H9 (cell line): Measurements from ENCODE around the gene SMARCC2. TPM values are rescaled to one million over a fixed set of nuclear protein-coding genes. Genes with fewer than 3 reads are reported as not detected.

ENCODE experiments used
- DNase-seq: peaks from one replicate; pipeline ENCODE4 v3.0.0-alpha.2; 2017
- H2AFZ ChIP-seq: one replicate; pipeline ENCODE4 v1.6.1; 2013; ENCODE audit warnings: mild to moderate bottlenecking, low read length, control low read depth, moderate library complexity
- H2AK5ac ChIP-seq: 2 replicates; pipeline ENCODE4 v1.6.1; 2013; ENCODE audit warnings: low read length, control low read depth, mixed read lengths; ENCODE audit not compliant: insufficient read length
- H2BK120ac ChIP-seq: one replicate; pipeline ENCODE4 v1.6.1; 2013; ENCODE audit warnings: low read depth, mild to moderate bottlenecking, low read length, control low read depth, inconsistent platforms; ENCODE audit not compliant: poor library complexity, severe bottlenecking
- H2BK12ac ChIP-seq: 2 replicates; pipeline ENCODE4 v1.6.1; 2013; ENCODE audit warnings: low read length, control low read depth, mixed read lengths, low read depth; ENCODE audit not compliant: insufficient read length
- H2BK15ac ChIP-seq: 2 replicates; pipeline ENCODE4 v1.6.1; 2013; ENCODE audit warnings: low read depth, low read length, control low read depth
- H2BK20ac ChIP-seq: one replicate; pipeline ENCODE4 v1.6.1; 2013; ENCODE audit warnings: low read depth, mild to moderate bottlenecking, low read length, control low read depth, inconsistent platforms; ENCODE audit not compliant: poor library complexity, severe bottlenecking
- H2BK5ac ChIP-seq: 2 replicates; pipeline ENCODE4 v1.6.1; 2013; ENCODE audit warnings: low read length, control low read depth, mixed read lengths; ENCODE audit not compliant: insufficient read length
- H3K14ac ChIP-seq: 2 replicates; pipeline ENCODE4 v1.6.1; 2013; ENCODE audit warnings: low read length, control low read depth; ENCODE audit not compliant: insufficient read depth
- H3K18ac ChIP-seq: 2 replicates; pipeline ENCODE4 v1.6.1; 2013; ENCODE audit warnings: low read depth, mild to moderate bottlenecking, mixed read lengths, low read length, control low read depth; ENCODE audit not compliant: insufficient read length
- H3K23ac ChIP-seq: 2 replicates; pipeline ENCODE4 v1.6.1; 2013; ENCODE audit warnings: low read length, control low read depth, mixed read lengths, low read depth; ENCODE audit not compliant: insufficient read length
- H3K23me2 ChIP-seq: 2 replicates; pipeline ENCODE4 v1.6.1; 2013; ENCODE audit warnings: low read depth, mild to moderate bottlenecking, mixed read lengths, low read length, control low read depth; ENCODE audit not compliant: insufficient read length, poor library complexity, severe bottlenecking
- H3K27ac ChIP-seq: 2 replicates; pipeline ENCODE4 v1.5.1; 2013; ENCODE audit warnings: low read length, control low read depth, mixed read lengths, low read depth; ENCODE audit not compliant: insufficient read length
- H3K27me3 ChIP-seq: 2 replicates; pipeline ENCODE4 v1.6.1; 2013; ENCODE audit warnings: low read length, control low read depth, inconsistent platforms; ENCODE audit not compliant: insufficient read depth
- H3K4ac ChIP-seq: 2 replicates; pipeline ENCODE4 v1.6.1; 2013; ENCODE audit warnings: low read depth, mild to moderate bottlenecking, control low read depth, inconsistent platforms, low read length, moderate library complexity
- H3K4me1 ChIP-seq: 2 replicates; pipeline ENCODE4 v1.6.1; 2013; ENCODE audit warnings: low read length, control low read depth, inconsistent platforms; ENCODE audit not compliant: insufficient read depth
- H3K4me2 ChIP-seq: 2 replicates; pipeline ENCODE4 v1.6.1; 2013; ENCODE audit warnings: low read length, control low read depth, mixed read lengths; ENCODE audit not compliant: insufficient read length, insufficient read depth
- H3K56ac ChIP-seq: 2 replicates; pipeline ENCODE4 v1.6.1; 2013; ENCODE audit warnings: low read depth, mild to moderate bottlenecking, mixed read lengths, low read length, control low read depth; ENCODE audit not compliant: insufficient read length
- H3K79me1 ChIP-seq: 2 replicates; pipeline ENCODE4 v1.6.1; 2013; ENCODE audit warnings: low read depth, mild to moderate bottlenecking, moderate library complexity, low read length, control low read depth, inconsistent platforms; ENCODE audit not compliant: insufficient read depth, poor library complexity, severe bottlenecking
- H3K79me2 ChIP-seq: 2 replicates; pipeline ENCODE4 v1.6.1; 2013; ENCODE audit warnings: low read length, control low read depth, inconsistent platforms; ENCODE audit not compliant: insufficient read depth
- H3K9ac ChIP-seq: 2 replicates; pipeline ENCODE4 v1.6.1; 2013; ENCODE audit warnings: low read length, control low read depth, mixed read lengths; ENCODE audit not compliant: insufficient read length; ENCODE audit errors: extremely low read depth
- H3K9me3 ChIP-seq: one replicate; pipeline ENCODE4 v1.6.1; 2013; ENCODE audit warnings: low read depth, low read length, inconsistent platforms; ENCODE audit not compliant: control insufficient read depth
- H3T11ph ChIP-seq: one replicate; pipeline ENCODE4 v1.6.1; 2013; ENCODE audit warnings: mild to moderate bottlenecking, low read length, control low read depth, inconsistent platforms
- H4K20me1 ChIP-seq: one replicate; pipeline ENCODE4 v1.6.1; 2013; ENCODE audit not compliant: control insufficient read depth, insufficient read length, insufficient read depth
- H4K5ac ChIP-seq: 2 replicates; pipeline ENCODE4 v1.6.1; 2013; ENCODE audit warnings: low read depth, mild to moderate bottlenecking, mixed read lengths, low read length, control low read depth; ENCODE audit not compliant: insufficient read length
- H4K8ac ChIP-seq: replicated peaks from 2 replicates; pipeline ENCODE4 v1.6.1; 2013; ENCODE audit warnings: low read length, control low read depth, mixed read lengths, low read depth; ENCODE audit not compliant: insufficient read length
- H4K91ac ChIP-seq: 2 replicates; pipeline ENCODE4 v1.6.1; 2013; ENCODE audit warnings: low read depth, mild to moderate bottlenecking, moderate library complexity, mixed read lengths, low read length, control low read depth; ENCODE audit not compliant: insufficient read length
- H3K27ac Mint-ChIP-seq, 3 experiments: 2 replicates in 2 of 3; 3 replicates in 1 of 3; pipeline ENCODE4 v1.8.0; 2020 to 2021; ENCODE audit warnings: mixed read lengths in 3 of 3, mild to moderate bottlenecking in 1 of 3, moderate library complexity in 1 of 3
- H3K27me3 Mint-ChIP-seq: 2 replicates; pipeline ENCODE4 v1.8.0; 2021; ENCODE audit warnings: low read depth, mild to moderate bottlenecking, moderate library complexity, mixed read lengths
- H3K36me3 Mint-ChIP-seq, 3 experiments: 2 replicates in 2 of 3; 3 replicates in 1 of 3; pipeline ENCODE4 v1.8.0; 2020 to 2021; ENCODE audit warnings: low read depth in 3 of 3, mixed read lengths in 3 of 3; ENCODE audit not compliant: insufficient read depth in 1 of 3
- H3K4me1 Mint-ChIP-seq, 2 experiments: 2 replicates each; pipeline ENCODE4 v1.8.0; 2020; ENCODE audit warnings: mixed read lengths in 2 of 2
- H3K4me3 Mint-ChIP-seq, 2 experiments: 2 replicates in 1 of 2; 3 replicates in 1 of 2; pipeline ENCODE4 v1.8.0; 2020 to 2021; ENCODE audit warnings: mild to moderate bottlenecking in 2 of 2, mixed read lengths in 2 of 2, moderate library complexity in 1 of 2
- H3K9me3 Mint-ChIP-seq, 2 experiments: 2 replicates in 1 of 2; 3 replicates in 1 of 2; pipeline ENCODE4 v1.8.0; 2020; ENCODE audit warnings: mild to moderate bottlenecking in 2 of 2, mixed read lengths in 2 of 2, moderate library complexity in 1 of 2
- CTCF ChIP-seq: fragments of 200-600 bp; sonication (generic); conservative IDR thresholded peaks from 3 replicates; pipeline ENCODE4 v1.8.0; 2021; ENCODE audit warnings: antibody characterized with exemption, mild to moderate bottlenecking
- WGBS: extraction: QIAGEN DNeasy Blood & Tissue Kit; methylation state at CpG from one replicate; pipeline ENCODE4 v1.1.7; 2013; ENCODE audit warnings: missing lambda C conversion rate, low lambda C conversion rate, mixed read lengths; ENCODE audit not compliant: insufficient read length; ENCODE audit errors: extremely low coverage; 5-methylcytosine and 5-hydroxymethylcytosine counted together
- total RNA-seq: library from RNA; stranded (reverse); gene quantifications from 2 replicates; pipeline ENCODE4 v1.2.1, GENCODE V29; 2021

SMARCC2 gene
- total RNA-seq, 1 experiment from 2014 or later = 86.9 TPM

GRCh38 chr12:56121204-56121870 lies 67.9 kb downstream of the SMARCC2 start:
- Histone ChIP-seq H3K9me3 (no peaks in the 10 kb centered on the region), H3K79me2 (peaks cover 3% of the 10 kb centered on the region; the same call in 1 of the 2 replicates), H3K27ac (no peak overlapping the region), H3K4me2 (no peak overlapping the region), H3K56ac (no peak overlapping the region), H3K27me3 (no peaks in the 10 kb centered on the region), H2BK120ac (no peak overlapping the region), H2BK15ac (no peak overlapping the region), H4K20me1 (no peaks in the 10 kb centered on the region), H2BK5ac (no peak overlapping the region), H3K14ac (no peak overlapping the region), H3K9ac (no peak overlapping the region), H2BK12ac (no peak overlapping the region), H4K5ac (no peak overlapping the region), H4K91ac (no peak overlapping the region), H2AK5ac (no peak overlapping the region), H2BK20ac (no peak overlapping the region), H3K4ac (no peak overlapping the region), H4K8ac (no peak overlapping the region), H3K23ac (no peak overlapping the region), H3T11ph (no peak overlapping the region), H2AFZ (no peak overlapping the region), H3K4me1 (no peaks in the 10 kb centered on the region; the same call in 1 of the 2 replicates), H3K18ac (no peak overlapping the region), H3K23me2 (peaks cover 8% of the 10 kb centered on the region), H3K79me1 (no peaks in the 10 kb centered on the region)
- no peak overlapping the region for H3K4me3 Mint-ChIP-seq
- peaks cover 23 to 26% of the 10 kb centered on the region in 2 experiments for H3K4me1 Mint-ChIP-seq
- peaks cover 27 to 43% (median 37%) of the 10 kb centered on the region in 3 experiments for H3K36me3 Mint-ChIP-seq
- DNase-seq = no peak
- H3K27ac Mint-ChIP-seq = no peak overlapping the region
- no peak for TF ChIP-seq CTCF
- no CpG with 5 or more reads among the region's 11 CpGs for WGBS
- peaks cover 3 to 7% of the 10 kb centered on the region in 2 experiments; a peak in 2 of 5 replicates for H3K9me3 Mint-ChIP-seq
- H3K27me3 Mint-ChIP-seq = peaks cover 2% of the 10 kb centered on the region; the same call in 1 of the 2 replicates
